Stimulated activated CD8-positive, alpha-beta memory T cell treated with anti-CD3 and anti-CD28 coated beads, Interleukin-12 subunit alpha, Interleukin-12 subunit beta, amount 100 ng/mL, for 1 hour (primary cell): ENCODE measurements around the gene PRKD2.
"Not testable (repeated sequence)": the region's sequence is repeated elsewhere in the genome, so short reads cannot be mapped to it uniquely, and the experiment has no call there.

Source experiments
- DNase-seq: peaks from one replicate; pipeline ENCODE4 v3.0.0-alpha.2; 2020; ENCODE audit warnings: low read depth

Gene PRKD2

DNA sequence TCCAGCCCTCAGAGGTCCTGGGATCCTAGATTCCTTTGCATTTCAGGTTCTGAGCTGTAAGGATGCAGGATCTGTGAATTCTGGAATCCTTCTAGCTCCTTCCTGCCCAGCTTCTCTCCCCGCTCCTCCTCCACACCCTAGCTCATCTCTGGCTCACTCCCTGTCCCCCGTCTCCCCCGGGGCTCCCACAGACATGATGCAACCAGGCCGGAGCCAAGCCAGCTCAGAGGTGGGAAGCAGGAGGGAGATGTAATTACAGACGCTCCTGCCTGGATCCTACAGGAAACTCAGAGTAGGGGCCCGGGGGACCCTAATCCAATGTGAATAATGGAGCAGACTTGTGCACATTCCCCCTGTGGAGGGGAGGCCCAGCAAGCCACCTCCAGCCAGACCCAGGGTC lies 85.4 kb downstream of the PRKD2 start:
- DNase-seq, result no peak

DNA sequence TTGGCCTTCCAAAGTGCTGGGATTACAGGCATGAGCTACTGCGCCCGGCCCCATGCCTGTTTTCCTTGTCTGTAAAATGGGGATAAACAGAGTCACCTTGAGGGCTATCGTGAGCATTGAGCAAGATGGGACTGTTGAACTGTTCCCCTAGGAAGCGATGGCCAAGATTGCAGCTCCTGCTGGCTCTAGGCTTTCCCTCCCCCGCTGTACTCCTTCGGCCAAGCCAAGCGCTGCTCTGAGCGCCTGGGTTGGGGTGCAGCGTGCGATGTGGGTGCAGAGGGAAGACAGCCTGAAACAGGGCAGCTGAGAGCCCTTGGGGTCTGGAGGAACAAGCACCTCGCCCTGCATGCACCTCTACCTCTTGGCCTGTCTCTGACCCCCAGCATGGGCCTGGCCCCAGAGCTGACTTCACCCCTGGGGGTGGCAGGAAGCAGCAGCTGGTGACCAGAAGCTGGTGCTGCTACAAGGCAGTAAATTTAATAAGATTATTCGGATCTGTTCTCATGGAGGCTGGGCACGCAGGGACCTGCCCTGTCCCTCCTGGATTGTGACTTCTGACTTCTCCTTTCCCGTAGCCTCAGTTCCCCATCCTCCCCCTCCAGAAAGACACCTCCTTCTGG lies 86.2 kb downstream of the PRKD2 start:
- no peak for DNase-seq

GRCh38 chr19:46629546-46630025 lies 87.3 kb downstream of the PRKD2 start:
- DNase-seq, result no peak

DNA sequence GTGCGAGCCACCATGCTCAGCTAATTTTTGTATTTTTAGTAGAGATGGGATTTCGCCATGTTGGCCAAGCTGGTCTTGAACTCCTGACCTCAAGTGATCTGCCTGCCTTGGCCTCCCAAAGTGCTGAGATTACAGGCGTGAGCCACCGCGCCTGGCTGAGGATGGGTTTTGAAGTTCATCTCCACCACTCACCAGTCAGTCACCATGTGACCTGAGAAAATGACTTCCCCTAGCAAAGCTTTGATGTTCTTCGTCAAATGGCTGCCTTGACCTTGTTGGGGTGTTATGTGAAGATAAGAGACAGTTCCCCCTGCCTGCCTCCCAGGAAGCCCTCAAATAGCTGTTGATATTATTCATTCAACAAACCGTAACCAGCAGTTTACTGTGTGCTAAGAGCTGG lies 87.9 kb downstream of the PRKD2 start:
- DNase-seq, result not testable (repeated sequence)

- DNase-seq, result no peak
Measured at GRCh38 chr19:46626446-46626845, 90.5 kb downstream of the PRKD2 start.

DNA sequence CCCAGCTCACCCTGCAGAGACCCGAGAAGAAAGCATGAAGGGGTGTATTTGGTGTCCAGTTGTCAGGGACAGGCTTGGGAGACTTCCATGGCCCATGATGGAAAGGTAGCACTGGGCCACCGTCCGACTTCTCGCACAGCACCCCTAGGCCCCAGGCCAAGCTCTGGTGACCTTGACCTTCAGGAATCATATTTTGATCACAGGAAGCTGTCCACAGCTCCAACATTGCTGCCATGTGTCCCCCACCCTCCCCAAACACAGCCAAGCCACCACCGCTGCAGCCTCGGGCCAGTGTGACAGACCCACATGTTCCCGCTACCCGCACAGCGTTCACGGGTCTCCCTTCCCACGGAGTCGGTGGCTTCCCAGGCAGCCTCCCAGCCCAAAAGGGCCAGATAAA lies 91.2 kb downstream of the PRKD2 start:
- DNase-seq, result no peak

GRCh38 chr19:46624958-46625661 lies 91.8 kb downstream of the PRKD2 start, which contains the start of gene PTGIR:
Gene PTGIR (minus strand): TSS chr19:46625089. CDS start chr19:46624225, 864 bp downstream.
- no peak for DNase-seq
